HCT116 (cell line): Measurements from ENCODE around the gene PHACTR1. TPM values are rescaled to one million over a fixed set of nuclear protein-coding genes. Genes with fewer than 3 reads are reported as not detected.

Source experiments
- ATAC-seq: fragments of 200-7000 bp; cut with Tn5 transposase; 2 replicates; pipeline ENCODE4 v1.9.1; 2020; ENCODE audit warnings: mild to moderate bottlenecking, moderate library complexity
- BruUV-seq: library from RNA; stranded (reverse); fragments of 400-500 nt; replicated peaks from 2 replicates; lab custom pipeline; 2021; lab: Mats Ljungman, UMichigan
- CTCF ChIA-PET: fragments of 300-600 bp; sonication (Branson Sonifier 250); formaldehyde crosslinking; loops from one replicate; lab custom pipeline; 2021; ENCODE audit warnings: antibody characterized with exemption; lab: Charles Lee
- POLR2A ChIA-PET: fragments of 300-600, 350-600 bp; sonication (Branson Sonifier 250); formaldehyde crosslinking; loops from one replicate; lab custom pipeline; 2021; ENCODE audit warnings: antibody characterized with exemption; lab: Charles Lee
- RAD21 ChIA-PET, 2 experiments: fragments of 300-600 bp; sonication (Branson Sonifier 250); formaldehyde crosslinking; loops; one replicate each; lab custom pipeline; 2023; ENCODE audit warnings: low total read pairs in 2 of 2; ENCODE audit not compliant: uncharacterized antibody in 2 of 2, unreplicated experiment in 2 of 2, low non-redundant PET in 1 of 2; lab: Charles Lee
- DNase-seq: peaks from one replicate; pipeline ENCODE4 v3.0.0-alpha.2; 2010; ENCODE audit warnings: low read depth, low spot score
- H2AFZ ChIP-seq: fragments of 200-600 bp; shearing (Covaris generic), sonication (generic); 2 replicates; pipeline ENCODE4 v1.6.1; 2017; ENCODE audit warnings: low read depth, mixed run types, mixed read lengths, antibody characterized with exemption, low read length; ENCODE audit not compliant: poor library complexity, severe bottlenecking
- H3K27ac ChIP-seq: 2 replicates; pipeline ENCODE4 v1.5.1; 2012; ENCODE audit warnings: low read depth, low read length
- H3K27me3 ChIP-seq: fragments of 200-600 bp; sonication (generic); 2 replicates; pipeline ENCODE4 v1.6.1; 2016; ENCODE audit warnings: mixed run types, low read length, mixed read lengths; ENCODE audit not compliant: insufficient read depth
- H3K36me3 ChIP-seq, 2 experiments: fragments of 200-500 bp in 1 of 2; fragments of 200-600 bp in 1 of 2; sonication (Bioruptor generic) in 1 of 2; sonication (generic) in 1 of 2; 2 replicates each; pipeline versions ENCODE4 v1.5.1 to v1.6.1; 2014 to 2016; ENCODE audit warnings: low read length in 2 of 2, inconsistent platforms in 1 of 2, mixed read lengths in 1 of 2, mixed run types in 1 of 2; ENCODE audit not compliant: insufficient read depth in 2 of 2, control insufficient read depth in 1 of 2
- H3K4me1 ChIP-seq, 2 experiments: fragments of 200-600 bp in 1 of 2; sonication (generic) in 1 of 2; 2 replicates each; pipeline versions ENCODE4 v1.5.1 to v1.6.1; 2012 to 2017; ENCODE audit warnings: low read length in 2 of 2, inconsistent platforms in 1 of 2, mild to moderate bottlenecking in 1 of 2, mixed read lengths in 1 of 2, mixed run types in 1 of 2, moderate library complexity in 1 of 2; ENCODE audit not compliant: insufficient read depth in 2 of 2, control insufficient read depth in 1 of 2
- H3K4me2 ChIP-seq: fragments of 200-600 bp; sonication (generic); 2 replicates; pipeline ENCODE4 v1.6.1; 2017; ENCODE audit warnings: mixed run types, low read length, mixed read lengths
- H3K4me3 ChIP-seq, 2 experiments: fragments of 200-600 bp in 1 of 2; sonication (generic) in 1 of 2; replicated peaks in 1 of 2; 2 replicates each; pipeline ENCODE4 v1.5.1; 2011 to 2016; ENCODE audit warnings: low read length in 2 of 2, control low read depth in 1 of 2, low read depth in 1 of 2, mild to moderate bottlenecking in 1 of 2, mixed read lengths in 1 of 2, mixed run types in 1 of 2
- H3K79me2 ChIP-seq: fragments of 200-600 bp; sonication (generic); 2 replicates; pipeline ENCODE4 v1.6.1; 2017; ENCODE audit warnings: mild to moderate bottlenecking, mixed run types, low read length, moderate library complexity, mixed read lengths; ENCODE audit not compliant: insufficient read depth
- H3K9ac ChIP-seq: fragments of 200-600 bp; sonication (generic); 2 replicates; pipeline ENCODE4 v1.6.1; 2016; ENCODE audit warnings: low read length, mixed read lengths
- H3K9me2 ChIP-seq: fragments of 200-600 bp; sonication (generic), shearing (Covaris generic); 2 replicates; pipeline ENCODE4 v1.6.1; 2017; ENCODE audit warnings: mixed run types, mild to moderate bottlenecking, moderate library complexity; ENCODE audit not compliant: insufficient read depth
- H3K9me3 ChIP-seq, 2 experiments: fragments of 200-500 bp in 1 of 2; fragments of 200-600 bp in 1 of 2; sonication (Bioruptor generic) in 1 of 2; sonication (generic) in 1 of 2; 2 replicates each; pipeline ENCODE4 v1.6.1; 2014 to 2017; ENCODE audit warnings: low read length in 2 of 2, mixed read lengths in 2 of 2, inconsistent platforms in 1 of 2, low read depth in 1 of 2, mild to moderate bottlenecking in 1 of 2, mixed run types in 1 of 2, moderate library complexity in 1 of 2; ENCODE audit not compliant: control insufficient read depth in 1 of 2, insufficient read depth in 1 of 2
- H4K20me1 ChIP-seq: fragments of 200-600 bp; sonication (generic), shearing (Covaris generic); 2 replicates; pipeline ENCODE4 v1.6.1; 2017; ENCODE audit warnings: mixed run types, mild to moderate bottlenecking, moderate library complexity; ENCODE audit not compliant: insufficient read depth
- CBX3 ChIP-seq: IDR thresholded peaks from 2 replicates; pipeline ENCODE4 v1.6.1; 2012; ENCODE audit warnings: low read depth
- CEBPB ChIP-seq: IDR thresholded peaks from 2 replicates; pipeline ENCODE4 v1.6.1; 2012; ENCODE audit warnings: low read depth
- EGR1 ChIP-seq: IDR thresholded peaks from 2 replicates; pipeline ENCODE4 v1.6.1; 2012; ENCODE audit warnings: low read depth
- EZH2 ChIP-seq: fragments of 200-600 bp; sonication (generic); IDR thresholded peaks from 2 replicates; pipeline ENCODE4 v1.6.1; 2017; ENCODE audit warnings: antibody characterized with exemption, mixed run types
- EZH2phosphoT487 ChIP-seq: fragments of 200-600 bp; IDR thresholded peaks from 2 replicates; pipeline ENCODE4 v1.6.1; 2018; ENCODE audit warnings: antibody characterized with exemption, borderline replicate concordance
- FOSL1 ChIP-seq: IDR thresholded peaks from 2 replicates; pipeline ENCODE4 v1.6.1; 2012; ENCODE audit warnings: low read depth
- JUND ChIP-seq: IDR thresholded peaks from 2 replicates; pipeline ENCODE4 v1.6.1; 2012
- MAX ChIP-seq: IDR thresholded peaks from 2 replicates; pipeline ENCODE4 v1.6.1; 2012
- POLR2A ChIP-seq: IDR thresholded peaks from 2 replicates; pipeline ENCODE4 v1.7.0; 2011; ENCODE audit warnings: borderline replicate concordance; ENCODE audit not compliant: insufficient read depth, insufficient read length; ENCODE audit errors: extremely low read depth
- POLR2AphosphoS5 ChIP-seq: IDR thresholded peaks from 2 replicates; pipeline ENCODE4 v1.6.1; 2011; ENCODE audit warnings: mild to moderate bottlenecking, low read depth, low read length, moderate library complexity
- RAD21 ChIP-seq: IDR thresholded peaks from 2 replicates; pipeline ENCODE4 v1.6.1; 2012; ENCODE audit warnings: low read depth, mild to moderate bottlenecking
- SIN3A ChIP-seq: IDR thresholded peaks from 2 replicates; pipeline ENCODE4 v1.6.1; 2012; ENCODE audit warnings: low read depth
- SP1 ChIP-seq: IDR thresholded peaks from 2 replicates; pipeline ENCODE4 v1.6.1; 2012; ENCODE audit warnings: low read depth
- SRF ChIP-seq: IDR thresholded peaks from 2 replicates; pipeline ENCODE4 v1.6.1; 2012; ENCODE audit warnings: low read depth
- TCF7L2 ChIP-seq: IDR thresholded peaks from 2 replicates; pipeline ENCODE4 v1.7.0; 2011; ENCODE audit warnings: borderline replicate concordance, inconsistent platforms; ENCODE audit not compliant: insufficient read depth, insufficient read length; ENCODE audit errors: extremely low read depth
- YY1 ChIP-seq: IDR thresholded peaks from 2 replicates; pipeline ENCODE4 v1.6.1; 2011; ENCODE audit warnings: low read length, low read depth, moderate library complexity, mild to moderate bottlenecking; ENCODE audit not compliant: insufficient replicate concordance; ENCODE audit errors: extremely low read depth
- ZFX ChIP-seq: fragments of 450-650 bp; IDR thresholded peaks from 2 replicates; pipeline ENCODE4 v1.6.1; 2017
- ZNF274 ChIP-seq: fragments of 200-500 bp; sonication (Bioruptor generic); IDR thresholded peaks from 2 replicates; pipeline ENCODE4 v1.6.1; 2014; ENCODE audit warnings: mild to moderate bottlenecking, low read depth, low read length, inconsistent platforms
- intact Hi-C: fragments of 100-400 bp; cut with micrococcal nuclease; formaldehyde crosslinking; loops from 2 replicates; pipeline ENCODE4 v1.10.0; 2022
- total RNA-seq: library from RNA; stranded (reverse); gene quantifications from one replicate; pipeline ENCODE4 v1.2.1, GENCODE V29; 2021; ENCODE audit not compliant: unreplicated experiment
- TF ChIP-seq, protein P1 (sequence below): IDR thresholded peaks from 2 replicates; pipeline ENCODE4 v1.6.1; 2012

Gene PHACTR1
- total RNA-seq, 1 experiment from 2014 or later = 0.17 TPM

DNA sequence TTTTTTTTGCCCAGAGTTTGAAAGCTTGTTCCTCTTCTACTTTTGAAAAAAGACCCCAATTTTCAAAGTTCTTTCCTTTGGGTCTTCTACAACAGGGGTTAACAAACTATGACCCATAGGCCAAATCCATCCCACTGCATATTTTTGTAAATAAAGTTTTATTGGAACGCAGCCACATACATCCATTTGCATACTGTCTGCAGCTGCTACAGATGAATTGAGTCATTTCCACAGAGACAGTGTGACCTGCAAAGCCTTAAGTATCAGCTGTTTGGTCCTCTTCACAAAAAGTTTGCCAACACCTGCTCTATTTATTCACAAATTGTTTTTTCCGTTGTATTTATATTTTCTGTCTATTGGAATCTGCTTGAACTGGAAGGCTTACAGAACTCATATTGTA lies 422.6 kb downstream of the PHACTR1 start:
- RAD21 ChIA-PET = no interaction called here
- Histone ChIP-seq H3K9me3 (no peaks in the 10 kb centered on the region), H3K4me2 (no peak overlapping the region), H3K4me1 (no peaks in the 10 kb centered on the region), H3K27ac (no peak overlapping the region), H3K9ac (no peak overlapping the region), H3K27me3 (peaks cover 42% of the 10 kb centered on the region; the same call in 1 of the 2 replicates), H2AFZ (no peak overlapping the region), H3K9me2 (no peaks in the 10 kb centered on the region), H3K79me2 (no peaks in the 10 kb centered on the region), H4K20me1 (no peaks in the 10 kb centered on the region), H3K4me3 (no peak overlapping the region), H3K36me3 (no peaks in the 10 kb centered on the region)
- CTCF ChIA-PET = no interaction called here
- ATAC-seq (no peak), DNase-seq (no peak)
- POLR2A ChIA-PET = no interaction called here
- intact Hi-C loops = no loop called here
- no TSS peak for BruUV-seq
- TF ChIP-seq RAD21 = no peak
- no peak for TF ChIP-seq CEBPB
- TF ChIP-seq JUND = no peak
- TF ChIP-seq MAX = no peak
- no peak for TF ChIP-seq ZNF274
- no peak for TF ChIP-seq EGR1
- TF ChIP-seq SRF = no peak
- no peak for TF ChIP-seq CBX3
- TF ChIP-seq EZH2phosphoT487 = no peak
- TF ChIP-seq POLR2A = no peak
- no peak for TF ChIP-seq SIN3A
- TF ChIP-seq TCF7L2 = no peak
- TF ChIP-seq YY1 = no peak
- no peak for TF ChIP-seq ZFX

GRCh38 chr6:13140980-13141379 lies 424.4 kb downstream of the PHACTR1 start:
- DNase-seq = no peak
- no peaks in the 10 kb centered on the region for H4K20me1 ChIP-seq
- ChIA-PET RAD21 (no interaction called here), CTCF (no interaction called here), POLR2A (no interaction called here)
- no peaks in the 10 kb centered on the region for H3K9me2 ChIP-seq
- H3K27me3 ChIP-seq = peaks cover 41% of the 10 kb centered on the region; the same call in 1 of the 2 replicates
- intact Hi-C loops = no loop called here
- H3K4me1 ChIP-seq = no peaks in the 10 kb centered on the region
- H3K36me3 ChIP-seq = no peaks in the 10 kb centered on the region
- BruUV-seq = no TSS peak
- H3K9me3 ChIP-seq = no peaks in the 10 kb centered on the region
- H3K4me2 ChIP-seq = no peak overlapping the region
- ATAC-seq = no peak
- TF ChIP-seq, protein P1, sequence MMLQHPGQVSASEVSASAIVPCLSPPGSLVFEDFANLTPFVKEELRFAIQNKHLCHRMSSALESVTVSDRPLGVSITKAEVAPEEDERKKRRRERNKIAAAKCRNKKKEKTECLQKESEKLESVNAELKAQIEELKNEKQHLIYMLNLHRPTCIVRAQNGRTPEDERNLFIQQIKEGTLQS = no peak
- TF ChIP-seq CBX3 (no peak), SP1 (no peak), TCF7L2 (no peak), RAD21 (no peak), SRF (no peak), JUND (no peak), EGR1 (no peak), FOSL1 (no peak), MAX (no peak), SIN3A (no peak), YY1 (no peak), POLR2AphosphoS5 (no peak), CEBPB (no peak), POLR2A (no peak), EZH2 (no peak)
- no peak overlapping the region for H3K9ac ChIP-seq
- H3K79me2 ChIP-seq = no peaks in the 10 kb centered on the region
- H2AFZ ChIP-seq = no peak overlapping the region
- no peak overlapping the region for H3K27ac ChIP-seq
- no peak overlapping the region for H3K4me3 ChIP-seq
